Neural cell (in vitro differentiated cells): Measurements from ENCODE around the gene RHCG. TPM values are rescaled to one million over a fixed set of nuclear protein-coding genes. Genes with fewer than 3 reads are reported as not detected.

Source experiments
- H2AFZ ChIP-seq: fragments of 200-600, 300-800 bp; sonication (generic), shearing (Covaris generic); 2 replicates; pipeline ENCODE4 v1.6.0; 2014; ENCODE audit warnings: low read depth, mild to moderate bottlenecking, antibody characterized with exemption, low read length, moderate library complexity
- H3F3A ChIP-seq: fragments of 200-600 bp; shearing (Covaris generic); 2 replicates; pipeline ENCODE4 v1.6.1; 2016; ENCODE audit warnings: mild to moderate bottlenecking, moderate library complexity, mixed read lengths, antibody characterized with exemption, low read length; ENCODE audit not compliant: insufficient read depth, poor library complexity, severe bottlenecking
- H3K27ac ChIP-seq: fragments of 200-600, 300-800 bp; sonication (generic), shearing (Covaris generic); 2 replicates; pipeline ENCODE4 v1.5.1; 2014; ENCODE audit warnings: mild to moderate bottlenecking, low read length, moderate library complexity
- H3K27me3 ChIP-seq: fragments of 300-800, 200-600 bp; sonication (generic), shearing (Covaris generic); 2 replicates; pipeline ENCODE4 v1.6.0; 2014; ENCODE audit warnings: mild to moderate bottlenecking, low read depth, low read length, moderate library complexity; ENCODE audit not compliant: insufficient read depth
- H3K36me3 ChIP-seq: fragments of 300-800, 200-600 bp; sonication (generic), shearing (Covaris generic); 2 replicates; pipeline ENCODE4 v1.5.1; 2014; ENCODE audit warnings: mild to moderate bottlenecking, antibody characterized with exemption, low read length, moderate library complexity; ENCODE audit not compliant: insufficient read depth
- H3K4me2 ChIP-seq: fragments of 300-800, 200-600 bp; sonication (generic), shearing (Covaris generic); 2 replicates; pipeline ENCODE4 v1.6.0; 2014; ENCODE audit warnings: mild to moderate bottlenecking, low read length
- H3K4me3 ChIP-seq: fragments of 300-800, 200-600 bp; sonication (generic), shearing (Covaris generic); 2 replicates; pipeline ENCODE4 v1.5.1; 2014; ENCODE audit warnings: mild to moderate bottlenecking, low read length, moderate library complexity
- H3K79me2 ChIP-seq: fragments of 200-600 bp; shearing (Covaris generic); replicated peaks from 2 replicates; pipeline ENCODE4 v1.6.0; 2014; ENCODE audit warnings: mild to moderate bottlenecking, low read length, moderate library complexity; ENCODE audit not compliant: insufficient read depth
- H3K9ac ChIP-seq: fragments of 300-800, 200-600 bp; sonication (generic), shearing (Covaris generic); 2 replicates; pipeline ENCODE4 v1.6.1; 2016; ENCODE audit warnings: mild to moderate bottlenecking, low read length, mixed read lengths
- H3K9me2 ChIP-seq: fragments of 200-600 bp; shearing (Covaris generic); 2 replicates; pipeline ENCODE4 v1.6.1; 2016; ENCODE audit warnings: mild to moderate bottlenecking, low read length, mixed read lengths; ENCODE audit not compliant: insufficient read depth
- H3K9me3 ChIP-seq: fragments of 200-600, 300-800 bp; sonication (generic), shearing (Covaris generic); 2 replicates; pipeline ENCODE4 v1.6.1; 2016; ENCODE audit warnings: mild to moderate bottlenecking, mixed run types, low read length, moderate library complexity, mixed read lengths
- H4K20me1 ChIP-seq: fragments of 200-600 bp; shearing (Covaris generic); 2 replicates; pipeline ENCODE4 v1.6.1; 2016; ENCODE audit warnings: mild to moderate bottlenecking, mixed run types; ENCODE audit not compliant: insufficient read depth
- EP300 ChIP-seq: fragments of 450-650 bp; conservative IDR thresholded peaks from 2 replicates; pipeline ENCODE4 v1.6.1; 2014; ENCODE audit warnings: antibody characterized with exemption, mild to moderate bottlenecking, moderate library complexity; ENCODE audit not compliant: poor library complexity, severe bottlenecking
- EZH2 ChIP-seq: fragments of 200-600, 300-800 bp; shearing (Covaris generic), sonication (generic); IDR thresholded peaks from 2 replicates; pipeline ENCODE4 v1.6.1; 2014; ENCODE audit warnings: antibody characterized with exemption, low read length, borderline replicate concordance, mild to moderate bottlenecking; ENCODE audit not compliant: insufficient read depth, poor library complexity, severe bottlenecking
- MXI1 ChIP-seq: fragments of 450-650 bp; conservative IDR thresholded peaks from 2 replicates; pipeline ENCODE4 v1.6.1; 2014; ENCODE audit warnings: antibody characterized with exemption, mild to moderate bottlenecking; ENCODE audit not compliant: poor library complexity, severe bottlenecking
- POLR2AphosphoS5 ChIP-seq: IDR thresholded peaks from 2 replicates; pipeline ENCODE4 v1.6.1; 2012
- RAD21 ChIP-seq: fragments of 450-650 bp; conservative IDR thresholded peaks from 2 replicates; pipeline ENCODE4 v1.6.1; 2014; ENCODE audit warnings: antibody characterized with exemption, mild to moderate bottlenecking, moderate library complexity
- SMC3 ChIP-seq: fragments of 450-650 bp; conservative IDR thresholded peaks from 2 replicates; pipeline ENCODE4 v1.6.1; 2014; ENCODE audit warnings: antibody characterized with exemption, mild to moderate bottlenecking, moderate library complexity; ENCODE audit not compliant: poor library complexity
- TAF1 ChIP-seq: IDR thresholded peaks from 2 replicates; pipeline ENCODE4 v1.6.1; 2012; ENCODE audit warnings: low read depth
- polyA plus RNA-seq: library from polyadenylated mRNA; depleted of rRNA; stranded (reverse); fragments of >200 nt; gene quantifications from 2 replicates; pipeline ENCODE4 v1.2.3, GENCODE V29; 2014
- TF ChIP-seq, protein P1 (sequence below): IDR thresholded peaks from 2 replicates; pipeline ENCODE4 v1.6.1; 2012; ENCODE audit warnings: borderline replicate concordance
- TF ChIP-seq, protein P2 (sequence below): fragments of 450-650 bp; IDR thresholded peaks from 2 replicates; pipeline ENCODE4 v1.5.1; 2014; ENCODE audit warnings: antibody characterized with exemption, mild to moderate bottlenecking, moderate library complexity; ENCODE audit not compliant: poor library complexity, severe bottlenecking

The RHCG gene
- polyA plus RNA-seq, 1 donor from 2014 or later: 0.32 TPM

- no peak overlapping the region for H3K4me2 ChIP-seq
- no peak overlapping the region for H3K4me3 ChIP-seq
- H3F3A ChIP-seq: no peaks in the 10 kb centered on the region
- no peaks in the 10 kb centered on the region for H3K9me2 ChIP-seq
- H3K27ac ChIP-seq: no peak overlapping the region
- H2AFZ ChIP-seq: no peak overlapping the region
- TF ChIP-seq, protein P1, sequence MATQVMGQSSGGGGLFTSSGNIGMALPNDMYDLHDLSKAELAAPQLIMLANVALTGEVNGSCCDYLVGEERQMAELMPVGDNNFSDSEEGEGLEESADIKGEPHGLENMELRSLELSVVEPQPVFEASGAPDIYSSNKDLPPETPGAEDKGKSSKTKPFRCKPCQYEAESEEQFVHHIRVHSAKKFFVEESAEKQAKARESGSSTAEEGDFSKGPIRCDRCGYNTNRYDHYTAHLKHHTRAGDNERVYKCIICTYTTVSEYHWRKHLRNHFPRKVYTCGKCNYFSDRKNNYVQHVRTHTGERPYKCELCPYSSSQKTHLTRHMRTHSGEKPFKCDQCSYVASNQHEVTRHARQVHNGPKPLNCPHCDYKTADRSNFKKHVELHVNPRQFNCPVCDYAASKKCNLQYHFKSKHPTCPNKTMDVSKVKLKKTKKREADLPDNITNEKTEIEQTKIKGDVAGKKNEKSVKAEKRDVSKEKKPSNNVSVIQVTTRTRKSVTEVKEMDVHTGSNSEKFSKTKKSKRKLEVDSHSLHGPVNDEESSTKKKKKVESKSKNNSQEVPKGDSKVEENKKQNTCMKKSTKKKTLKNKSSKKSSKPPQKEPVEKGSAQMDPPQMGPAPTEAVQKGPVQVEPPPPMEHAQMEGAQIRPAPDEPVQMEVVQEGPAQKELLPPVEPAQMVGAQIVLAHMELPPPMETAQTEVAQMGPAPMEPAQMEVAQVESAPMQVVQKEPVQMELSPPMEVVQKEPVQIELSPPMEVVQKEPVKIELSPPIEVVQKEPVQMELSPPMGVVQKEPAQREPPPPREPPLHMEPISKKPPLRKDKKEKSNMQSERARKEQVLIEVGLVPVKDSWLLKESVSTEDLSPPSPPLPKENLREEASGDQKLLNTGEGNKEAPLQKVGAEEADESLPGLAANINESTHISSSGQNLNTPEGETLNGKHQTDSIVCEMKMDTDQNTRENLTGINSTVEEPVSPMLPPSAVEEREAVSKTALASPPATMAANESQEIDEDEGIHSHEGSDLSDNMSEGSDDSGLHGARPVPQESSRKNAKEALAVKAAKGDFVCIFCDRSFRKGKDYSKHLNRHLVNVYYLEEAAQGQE: no peak
- TF ChIP-seq, protein P2, sequence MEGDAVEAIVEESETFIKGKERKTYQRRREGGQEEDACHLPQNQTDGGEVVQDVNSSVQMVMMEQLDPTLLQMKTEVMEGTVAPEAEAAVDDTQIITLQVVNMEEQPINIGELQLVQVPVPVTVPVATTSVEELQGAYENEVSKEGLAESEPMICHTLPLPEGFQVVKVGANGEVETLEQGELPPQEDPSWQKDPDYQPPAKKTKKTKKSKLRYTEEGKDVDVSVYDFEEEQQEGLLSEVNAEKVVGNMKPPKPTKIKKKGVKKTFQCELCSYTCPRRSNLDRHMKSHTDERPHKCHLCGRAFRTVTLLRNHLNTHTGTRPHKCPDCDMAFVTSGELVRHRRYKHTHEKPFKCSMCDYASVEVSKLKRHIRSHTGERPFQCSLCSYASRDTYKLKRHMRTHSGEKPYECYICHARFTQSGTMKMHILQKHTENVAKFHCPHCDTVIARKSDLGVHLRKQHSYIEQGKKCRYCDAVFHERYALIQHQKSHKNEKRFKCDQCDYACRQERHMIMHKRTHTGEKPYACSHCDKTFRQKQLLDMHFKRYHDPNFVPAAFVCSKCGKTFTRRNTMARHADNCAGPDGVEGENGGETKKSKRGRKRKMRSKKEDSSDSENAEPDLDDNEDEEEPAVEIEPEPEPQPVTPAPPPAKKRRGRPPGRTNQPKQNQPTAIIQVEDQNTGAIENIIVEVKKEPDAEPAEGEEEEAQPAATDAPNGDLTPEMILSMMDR: no peak
- TF ChIP-seq MXI1 (no peak), RAD21 (no peak), SMC3 (no peak), POLR2AphosphoS5 (no peak), TAF1 (no peak), EP300 (no peak), EZH2 (no peak)
- H3K79me2 ChIP-seq: no peaks in the 10 kb centered on the region
- no peaks in the 10 kb centered on the region for H3K9me3 ChIP-seq
- H4K20me1 ChIP-seq: no peaks in the 10 kb centered on the region
- H3K27me3 ChIP-seq: no peaks in the 10 kb centered on the region
- H3K9ac ChIP-seq: no peak overlapping the region
- no peaks in the 10 kb centered on the region for H3K36me3 ChIP-seq
Observed at GRCh38 chr15:89521605-89522004, 25.2 kb upstream of the RHCG start.

GRCh38 chr15:89515477-89515876 lies 19.1 kb upstream of the RHCG start:
- Histone ChIP-seq H3F3A (no peaks in the 10 kb centered on the region), H3K4me3 (no peak overlapping the region), H3K9me3 (no peaks in the 10 kb centered on the region), H3K9ac (no peak overlapping the region), H4K20me1 (no peaks in the 10 kb centered on the region), H3K36me3 (no peaks in the 10 kb centered on the region), H3K27me3 (no peaks in the 10 kb centered on the region), H3K27ac (no peak overlapping the region), H2AFZ (no peak overlapping the region), H3K4me2 (no peak overlapping the region), H3K9me2 (no peaks in the 10 kb centered on the region), H3K79me2 (no peaks in the 10 kb centered on the region)
- TF ChIP-seq RAD21 (no peak), TAF1 (no peak), MXI1 (no peak), POLR2AphosphoS5 (no peak), SMC3 (no peak), EP300 (no peak), EZH2 (no peak)
- TF ChIP-seq, protein P1: no peak
- TF ChIP-seq, protein P2: no peak
